KBM-7 (cell line): ENCODE results near the gene DDX17.

Source experiments
- DNase-seq: peaks from one replicate; pipeline ENCODE4 v3.0.0-alpha.2; 2015
- in situ Hi-C: fragments of 300-500 bp; cut with MboI; formaldehyde crosslinking; loops from 2 replicates; pipeline ENCODE4 v1.14.3; 2020; ENCODE audit warnings: low sequenced_read_pairs, low pct_unique_long_range_greater_than_20kb, mixed read lengths

DDX17 gene

DNA sequence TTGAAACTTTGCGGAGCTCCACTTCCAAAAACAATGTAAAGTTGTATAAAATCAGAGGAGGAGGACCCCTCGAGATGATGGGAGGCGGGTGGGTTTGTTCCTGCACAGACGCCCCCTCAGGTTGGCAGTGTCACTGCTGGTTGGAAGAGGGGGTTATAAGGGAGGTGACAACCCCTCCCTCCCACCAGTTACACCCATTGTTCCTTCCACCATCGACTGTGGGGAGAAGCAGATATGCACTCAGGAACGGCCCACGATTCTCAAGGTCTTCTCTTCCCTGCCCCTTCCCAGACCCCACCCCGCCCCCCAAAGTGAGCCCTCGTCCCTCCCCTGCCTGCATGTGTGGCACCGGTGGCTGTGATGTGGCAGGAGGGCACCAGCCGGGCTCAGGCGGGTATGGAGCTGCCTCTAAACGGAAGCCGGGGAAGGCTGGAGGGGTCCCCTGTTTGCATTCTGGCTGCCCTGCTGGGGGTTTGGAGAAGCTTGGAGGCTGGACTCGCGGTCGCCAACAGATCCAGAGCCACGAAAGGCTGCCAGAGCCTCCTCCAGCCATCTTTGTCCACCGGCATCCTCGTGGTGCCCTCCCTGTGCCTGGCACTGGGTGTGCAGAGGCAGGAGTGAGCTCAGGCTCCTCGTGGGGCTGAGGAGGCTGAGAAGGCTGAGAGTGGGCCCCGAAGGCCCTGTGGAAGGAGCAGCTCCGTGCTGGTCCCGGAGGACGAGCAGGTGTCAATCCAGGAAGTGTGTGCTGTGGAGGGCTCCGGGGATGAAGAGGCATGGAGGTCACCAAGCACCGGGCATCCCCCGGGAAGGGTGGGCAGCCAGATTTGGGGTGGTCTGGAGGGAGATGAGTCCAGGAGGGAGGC lies 37.4 kb downstream of the DDX17 start:
- in situ Hi-C loops: no loop called here
- no peak for DNase-seq

DNA sequence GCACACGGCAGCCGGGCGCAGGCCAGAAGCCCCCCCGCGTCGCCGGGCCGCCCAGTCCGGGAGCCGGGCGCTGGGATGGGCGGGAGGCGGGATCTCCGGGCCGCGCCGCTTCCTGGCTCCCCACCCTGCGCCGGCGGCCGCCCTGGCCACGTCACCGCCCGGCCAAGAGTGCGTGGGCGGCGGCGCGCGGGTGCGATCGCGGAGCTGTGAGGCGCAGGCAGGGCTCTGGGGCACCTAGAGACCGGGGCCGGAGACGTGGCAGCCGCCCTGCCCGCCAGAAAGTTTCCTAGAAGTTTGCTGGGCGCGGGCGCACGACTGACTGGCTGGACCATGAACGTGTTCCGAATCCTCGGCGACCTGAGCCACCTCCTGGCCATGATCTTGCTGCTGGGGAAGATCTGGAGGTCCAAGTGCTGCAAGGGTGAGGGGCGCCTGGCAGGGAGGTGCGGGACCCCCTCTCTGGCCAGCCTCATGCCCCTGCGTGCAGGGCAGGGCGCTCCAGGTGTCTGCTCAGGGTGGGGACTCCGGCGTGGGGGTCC lies 38.1 kb downstream of the DDX17 start, which contains the start of gene KDELR3:
Gene KDELR3 (plus strand): TSS at position 193 of the 539 bp plus-strand sequence. CDS start 138 bp downstream, at position 331.
- in situ Hi-C loops: no loop called here
- peak; percentile 45 for DNase-seq

DNA sequence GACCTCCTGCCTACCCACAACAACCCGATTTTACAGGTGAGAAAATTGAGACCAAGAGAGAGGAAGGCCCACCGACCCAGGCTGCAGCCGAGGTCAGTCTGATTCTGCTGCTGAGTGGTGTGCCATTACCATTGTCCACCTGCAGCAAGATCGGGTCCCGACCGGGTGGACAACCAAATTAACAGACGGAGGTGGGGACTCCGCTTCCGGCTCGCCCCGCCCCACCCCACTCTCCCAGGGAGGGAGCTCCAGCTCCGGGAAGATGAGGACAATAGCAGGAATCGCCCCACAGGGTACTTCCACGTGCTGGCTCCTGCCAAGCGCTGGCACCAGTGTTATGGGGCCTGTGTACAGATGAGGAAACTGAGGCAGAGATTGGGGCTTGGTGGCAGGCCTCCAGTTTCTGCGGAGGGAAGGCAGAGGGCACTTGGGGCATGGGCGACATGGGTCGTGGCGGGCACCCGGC lies 38.6 kb downstream of the DDX17 start:
- no peak for DNase-seq
- in situ Hi-C loops: no loop called here

DNA sequence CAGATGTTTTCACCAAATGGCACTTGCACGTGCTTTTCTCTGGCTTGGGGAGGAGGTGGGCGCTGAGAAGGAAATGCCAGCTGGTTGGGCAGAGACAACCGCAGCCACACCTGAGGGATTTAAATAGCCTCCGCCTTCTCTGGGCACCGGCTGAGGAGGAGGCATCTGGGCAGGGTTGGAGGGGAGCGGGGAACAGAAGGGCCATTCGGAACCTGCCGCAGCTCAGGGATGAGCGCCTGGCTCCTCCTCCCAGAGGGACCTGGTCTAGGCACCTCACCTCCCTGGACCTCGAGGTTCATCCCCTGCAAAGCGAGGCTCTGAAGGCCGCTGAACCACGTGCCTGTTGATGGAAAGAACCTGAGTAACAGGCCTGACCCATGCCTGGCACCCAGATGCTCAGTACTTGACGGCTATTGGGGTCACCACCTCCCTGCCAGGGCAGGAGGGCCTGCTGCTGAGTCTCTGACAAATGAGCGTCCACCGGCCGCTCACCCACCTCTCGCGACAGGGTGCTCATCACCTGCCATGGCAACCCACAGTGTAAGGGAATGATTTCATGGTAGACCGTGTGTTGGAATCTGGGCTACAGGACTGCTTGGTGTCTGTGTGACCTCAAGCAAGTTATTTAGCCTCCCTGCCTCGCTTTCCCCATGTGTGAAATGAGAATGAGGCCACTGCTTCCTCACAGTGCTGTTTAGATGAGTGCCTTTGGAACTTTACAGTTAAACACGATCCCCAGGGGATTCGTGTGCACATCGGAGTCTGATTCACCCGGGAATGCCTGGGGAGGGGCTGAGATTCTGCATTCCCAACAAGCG lies 40.2 kb downstream of the DDX17 start:
- no peak for DNase-seq
- in situ Hi-C loops: no loop called here

DNA sequence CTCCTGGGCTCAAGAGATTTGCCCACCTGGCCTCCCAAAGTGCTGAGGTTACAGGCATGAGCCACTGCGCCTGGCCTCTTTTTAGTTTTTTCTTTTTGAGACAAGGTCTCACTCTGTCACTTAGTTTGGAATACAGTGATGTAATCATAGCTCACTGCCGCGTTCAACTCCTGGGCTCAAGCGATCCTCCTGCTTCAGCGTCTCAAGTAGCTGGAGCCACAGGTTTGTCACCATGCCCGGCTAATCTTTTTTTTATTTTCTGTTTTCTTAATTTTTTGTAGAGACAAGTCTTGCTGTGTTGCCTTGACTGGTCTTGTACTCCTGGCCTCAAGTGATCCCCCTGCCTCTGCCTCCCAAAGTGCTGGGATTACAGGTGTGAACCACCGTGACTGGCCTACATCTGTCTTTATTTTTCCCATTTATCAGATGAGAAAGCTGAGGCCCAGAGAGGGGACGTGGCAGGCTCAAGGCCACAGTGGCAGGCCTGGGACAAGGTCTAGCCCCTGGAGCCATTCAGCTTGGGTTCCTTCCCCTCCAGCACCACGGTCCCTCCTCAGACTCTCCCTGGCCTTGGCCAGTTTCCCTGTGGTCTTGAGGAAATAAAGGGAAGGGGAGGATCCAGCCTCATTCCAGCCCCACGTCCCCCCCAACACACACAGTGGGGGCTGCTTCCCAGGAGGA lies 41.0 kb downstream of the DDX17 start:
- no peak for DNase-seq
- in situ Hi-C loops: no loop called here

DNA sequence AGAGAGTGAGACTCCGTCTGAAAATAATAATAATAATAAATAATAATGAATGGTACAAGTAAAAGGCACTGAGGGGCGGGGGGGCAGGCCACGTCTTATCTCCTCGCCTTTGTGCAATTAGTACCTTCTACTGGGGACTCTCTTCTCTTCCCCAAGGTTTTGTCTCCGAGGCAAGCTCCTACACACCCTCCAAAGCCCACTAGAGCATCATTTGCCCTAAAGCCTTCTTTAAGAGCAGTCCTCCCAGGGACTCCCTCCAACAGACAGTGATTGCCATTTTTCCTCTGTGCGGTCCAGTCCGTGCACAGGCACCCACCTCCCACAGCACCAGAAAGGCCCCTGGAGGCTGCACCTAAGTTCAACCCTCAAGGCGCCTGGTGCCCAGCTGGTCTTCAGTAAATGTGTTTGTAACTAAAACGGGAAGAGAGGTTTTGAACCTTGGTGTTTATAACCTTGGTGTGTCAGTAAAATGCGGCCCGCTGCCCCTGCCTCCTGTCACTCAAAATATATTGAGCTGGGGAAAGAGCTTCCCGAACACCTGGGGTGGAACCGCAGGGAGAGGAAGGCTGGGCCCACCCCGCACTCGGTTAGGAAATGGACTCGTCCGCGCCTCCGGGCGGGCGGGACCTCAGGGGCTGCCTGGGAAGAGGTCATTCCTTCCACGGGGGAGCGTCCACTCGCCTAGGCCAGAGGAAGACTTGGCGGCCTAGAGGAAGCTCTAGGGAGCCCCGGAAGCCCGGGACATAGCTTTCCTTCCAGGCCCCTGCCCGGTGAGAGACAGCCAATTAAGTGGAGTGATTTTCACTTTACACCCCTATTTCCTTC lies 42.9 kb downstream of the DDX17 start:
- peak; percentile 49 for DNase-seq
- in situ Hi-C loops: no loop called here

DNA sequence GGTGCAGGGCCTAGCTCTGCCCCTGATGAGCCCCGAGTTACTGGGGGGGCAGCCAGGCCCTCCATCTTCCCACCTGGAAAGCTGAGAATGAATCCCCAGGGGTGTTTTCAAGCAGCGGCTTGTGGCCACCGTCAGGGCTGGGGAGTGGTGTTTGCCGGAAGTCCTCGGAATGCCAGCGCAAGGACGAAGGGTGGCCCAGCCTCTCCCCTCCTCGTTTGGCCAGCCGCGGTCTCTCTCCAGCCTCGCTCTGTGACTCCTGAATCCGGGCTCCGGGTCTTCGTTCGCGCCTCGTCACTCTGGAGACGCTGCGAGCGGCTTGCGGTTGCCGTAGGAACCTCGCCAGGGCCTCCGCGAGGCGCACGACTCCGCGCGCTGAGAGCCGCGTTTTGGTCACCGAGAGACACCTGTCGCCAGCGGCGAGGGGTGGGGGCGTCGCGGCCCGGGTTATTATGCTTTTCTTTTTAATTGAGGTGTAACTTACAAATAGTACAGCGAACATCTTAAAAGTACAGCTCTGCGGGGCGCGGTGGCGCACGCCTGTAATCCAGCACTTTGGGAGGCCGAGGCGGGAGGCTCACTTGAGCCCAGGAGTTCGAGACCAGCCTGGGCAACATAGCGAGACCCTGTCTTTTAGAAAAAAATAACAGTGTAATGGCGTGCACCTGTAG lies 44.6 kb downstream of the DDX17 start:
- DNase-seq: peak; percentile 84
- in situ Hi-C loops: no loop called here

DNA sequence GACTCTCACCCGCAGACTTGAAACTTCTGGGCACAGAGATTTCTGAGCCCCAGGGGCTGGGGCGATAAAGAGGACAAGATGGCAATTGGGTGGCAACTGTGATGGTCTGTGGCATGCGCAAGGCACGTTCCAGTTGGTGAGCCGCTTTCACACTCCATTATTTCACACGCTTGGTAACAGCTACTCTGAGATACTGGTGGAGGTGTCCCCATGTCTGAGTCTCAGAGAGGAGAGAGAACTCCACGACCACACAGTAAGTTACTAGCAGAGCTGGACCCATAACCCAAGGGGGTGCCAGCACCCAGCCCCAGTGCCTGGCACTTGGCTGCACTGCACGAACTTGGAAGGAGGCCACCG lies 45.1 kb downstream of the DDX17 start:
- no peak for DNase-seq
- in situ Hi-C loops: no loop called here

DNA sequence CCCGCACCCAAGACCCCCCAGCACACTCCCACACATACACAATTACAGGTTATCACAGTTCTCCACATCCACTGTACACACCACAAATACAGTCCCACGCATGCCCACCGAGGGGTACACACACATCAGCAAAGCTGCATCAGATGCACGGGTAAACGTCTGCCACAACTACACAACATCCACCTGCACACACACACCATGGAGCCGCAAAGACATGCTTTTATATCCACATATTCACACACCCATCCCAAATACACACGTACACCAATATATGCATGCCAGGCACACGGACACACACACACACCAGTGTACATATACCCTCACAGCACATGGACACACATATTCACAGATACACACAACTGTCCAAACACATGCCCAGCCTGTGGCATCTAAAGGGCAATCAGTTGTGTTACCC lies 45.7 kb downstream of the DDX17 start:
- DNase-seq: no peak
- in situ Hi-C loops: no loop called here

DNA sequence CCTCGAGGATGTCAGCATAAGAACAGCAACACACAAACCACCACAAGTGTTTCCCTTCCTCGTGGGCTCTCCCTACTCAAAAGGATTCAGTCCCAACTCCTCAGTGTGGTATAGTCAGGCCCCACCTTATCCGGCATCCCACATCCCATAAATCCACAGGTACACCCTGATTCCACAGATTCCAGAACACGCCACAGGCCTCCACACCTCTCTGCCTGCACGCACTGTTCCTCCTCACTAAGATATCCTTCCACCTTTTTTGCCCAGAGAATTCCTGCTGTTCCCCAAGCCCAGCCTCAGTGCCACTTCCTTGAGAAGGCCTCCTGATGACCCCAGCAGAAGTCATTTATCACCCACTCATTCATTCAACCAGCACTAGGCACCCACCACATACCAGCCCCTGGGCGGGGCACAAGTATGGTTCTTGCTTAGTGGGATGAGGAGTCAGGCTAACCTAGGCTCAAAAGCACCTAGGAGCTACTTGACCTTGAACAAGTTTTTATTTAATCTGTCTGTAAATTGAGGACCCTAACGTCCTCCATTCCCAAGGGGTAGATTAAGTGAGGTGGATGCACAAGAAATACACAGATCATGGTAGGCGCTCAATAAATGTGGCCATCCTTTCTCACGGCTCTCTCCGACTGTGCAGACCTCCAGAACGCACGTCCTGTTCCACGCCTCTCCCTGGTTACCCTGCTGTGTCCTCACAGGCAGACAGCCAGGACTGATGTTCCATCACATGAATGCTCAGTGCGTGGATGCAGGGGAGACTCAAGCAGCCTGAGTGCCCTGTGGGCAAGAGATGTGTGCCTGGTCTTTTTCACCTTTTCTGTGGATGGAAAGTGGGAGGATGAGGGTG lies 49.0 kb downstream of the DDX17 start:
- DNase-seq: no peak
- in situ Hi-C loops: no loop called here

DNA sequence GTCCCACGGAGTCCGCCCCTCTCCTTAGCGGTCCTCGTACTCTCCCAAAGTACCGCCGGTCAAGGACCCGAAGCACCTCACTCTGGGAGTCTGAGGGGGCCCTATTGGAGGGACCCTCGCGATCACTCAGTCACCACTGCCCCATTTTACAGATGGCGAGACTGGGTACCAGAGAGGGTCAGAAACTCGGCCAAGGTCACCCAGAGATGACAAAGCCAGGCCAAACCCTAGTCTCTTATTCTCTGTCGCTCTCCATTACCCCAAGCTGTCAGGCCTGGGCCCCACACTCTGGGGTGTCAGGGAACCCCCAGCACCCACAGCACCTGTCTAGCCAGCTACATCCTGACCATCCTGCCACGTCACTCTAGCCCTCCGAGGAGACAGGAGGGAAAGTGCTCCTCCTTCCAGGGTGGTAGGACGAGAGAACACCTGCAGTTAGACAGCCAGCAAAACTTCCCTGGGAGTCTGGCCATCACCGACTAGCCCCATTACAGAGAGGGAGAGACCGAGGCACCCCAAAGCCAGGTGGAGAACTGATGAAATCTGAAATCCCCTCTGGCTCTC lies 49.8 kb downstream of the DDX17 start:
- in situ Hi-C loops: no loop called here

DNA sequence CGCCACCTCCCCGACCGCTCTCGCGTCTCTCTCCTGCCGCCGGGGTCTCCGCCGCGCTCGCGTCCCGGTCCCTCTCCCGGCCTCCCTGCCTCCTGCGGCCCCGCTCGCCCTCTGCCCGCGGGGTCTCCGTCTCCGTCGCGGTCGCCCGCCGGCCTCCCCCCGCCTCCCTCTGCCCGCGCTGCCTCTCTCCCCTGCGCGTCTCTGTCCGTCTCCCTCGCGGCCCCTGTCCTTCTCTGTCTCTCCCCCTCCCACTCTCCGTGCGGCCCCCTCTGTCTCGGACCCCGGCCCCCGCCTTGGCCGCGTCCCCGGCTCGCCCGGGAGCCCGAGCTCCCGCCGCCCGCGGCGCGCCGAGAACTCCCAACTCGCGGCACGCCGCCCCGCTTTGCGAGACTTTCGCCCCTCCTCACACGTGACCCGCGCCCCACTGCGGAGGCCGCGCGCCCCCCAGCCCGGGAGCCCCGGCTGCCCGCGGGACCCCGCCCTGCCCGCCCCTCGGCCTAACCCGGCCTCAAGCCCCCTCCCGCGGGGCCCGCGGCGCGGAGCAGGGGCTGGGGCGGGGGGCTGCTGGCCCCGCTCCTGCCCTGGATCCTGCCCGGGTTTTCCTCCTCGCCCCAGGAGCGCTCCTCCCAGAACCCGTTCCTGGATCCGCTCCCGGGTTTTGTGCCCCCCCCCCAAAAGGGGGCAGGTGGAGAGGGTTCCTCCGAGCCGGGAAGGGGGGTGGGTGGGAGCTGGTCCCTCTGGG lies 50.4 kb downstream of the DDX17 start:
- in situ Hi-C loops: no loop called here
- peak; percentile 37 for DNase-seq

More for the DNA sequence above, 49.8 kb downstream of the DDX17 start:
- no peak for DNase-seq

DNA sequence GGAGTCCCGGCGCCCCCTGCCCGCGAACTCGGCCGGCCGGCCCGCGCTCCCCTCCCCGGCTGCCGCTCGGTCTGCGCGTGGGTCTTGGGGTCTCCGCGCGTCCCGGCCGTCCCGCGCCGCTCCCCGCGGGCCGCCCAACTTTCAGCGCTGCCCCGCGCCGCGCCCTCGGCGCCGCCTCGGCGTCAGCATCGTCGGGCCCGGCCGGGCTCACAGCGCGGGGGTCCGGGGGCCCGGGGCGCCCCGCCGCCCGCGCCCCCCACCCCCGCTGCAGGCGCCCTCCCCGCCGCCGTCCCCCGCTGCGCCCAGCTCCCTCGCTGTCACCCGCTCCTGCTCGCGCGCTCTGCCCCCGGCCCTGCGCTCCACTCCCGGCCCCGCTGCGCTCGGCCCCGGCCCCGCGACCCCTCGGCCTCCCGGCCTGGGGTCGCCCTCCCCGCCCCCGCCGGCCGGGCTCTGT lies 51.0 kb downstream of the DDX17 start, which contains the start of gene KCNJ4:
Gene KCNJ4 (minus strand): TSS at position 124 of the 454 bp plus-strand sequence. CDS start 27,067 bp downstream, outside the sequence.
- in situ Hi-C loops: no loop called here
- no peak for DNase-seq

DNA sequence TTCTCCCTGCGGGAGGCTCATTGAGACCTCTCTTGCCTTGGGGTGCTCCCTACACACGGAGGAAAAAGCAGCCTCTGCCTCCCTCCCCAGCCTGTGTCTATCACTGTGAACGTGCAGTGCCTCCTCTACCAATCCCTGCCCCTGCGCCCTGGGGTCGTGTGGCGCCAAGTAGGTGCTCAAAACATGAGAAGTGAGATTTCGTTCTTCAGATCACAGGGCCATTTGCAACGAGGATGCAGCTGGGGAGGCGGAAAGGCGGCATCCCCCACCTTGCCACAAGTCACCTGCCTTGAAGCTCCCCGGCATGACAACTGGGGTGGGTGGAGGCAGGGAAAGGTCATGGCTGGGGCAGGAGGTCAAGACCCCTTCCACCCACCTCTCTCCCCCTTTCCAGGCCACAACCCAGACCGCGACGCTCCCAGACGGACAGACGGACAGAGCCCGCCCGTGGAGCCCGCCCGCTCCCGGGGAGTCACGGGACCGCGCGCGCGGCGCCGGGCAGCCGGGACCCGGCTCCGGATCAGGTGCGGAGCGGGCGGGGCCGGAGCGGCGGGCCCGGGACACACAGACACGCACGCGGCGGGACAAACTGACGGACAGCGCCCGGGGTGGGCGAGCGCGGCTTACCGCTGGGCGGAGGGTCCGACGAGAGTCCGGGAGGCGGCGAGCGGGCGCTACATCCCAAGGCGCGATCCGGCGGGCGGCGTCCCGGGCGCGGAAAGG lies 51.6 kb downstream of the DDX17 start:
- in situ Hi-C loops: no loop called here
- peak; percentile 36 for DNase-seq

DNA sequence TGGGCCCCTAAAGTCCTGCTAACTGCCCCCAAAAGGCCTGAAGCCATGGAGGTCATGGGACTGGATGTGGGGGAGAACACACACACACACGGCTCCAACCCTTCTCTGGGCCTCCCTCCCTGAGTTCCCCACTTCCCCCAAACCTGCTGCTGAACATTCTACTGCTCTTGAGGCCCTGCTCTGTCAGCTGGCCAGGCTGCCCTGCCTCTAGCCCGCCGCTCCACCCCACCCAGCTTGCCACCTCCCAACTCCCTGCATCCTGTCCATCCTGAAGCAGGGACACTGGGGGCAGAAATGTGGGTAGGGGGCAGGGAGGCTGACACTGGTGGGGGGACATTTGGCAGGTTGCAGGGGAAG lies 52.1 kb downstream of the DDX17 start:
- DNase-seq: peak; percentile 41
- in situ Hi-C loops: no loop called here
